ENCODE data around the gene FUBP1. TPM values are rescaled to one million over a fixed set of nuclear protein-coding genes. Genes with fewer than 3 reads are reported as not detected.

FUBP1 gene
- total and polyA plus RNA-seq, 9 of the 15 experiments (the other 6 are each of a cell fraction or from before 2014, with no cell fraction given) = 104 to 294 (median 213) TPM

DNA sequence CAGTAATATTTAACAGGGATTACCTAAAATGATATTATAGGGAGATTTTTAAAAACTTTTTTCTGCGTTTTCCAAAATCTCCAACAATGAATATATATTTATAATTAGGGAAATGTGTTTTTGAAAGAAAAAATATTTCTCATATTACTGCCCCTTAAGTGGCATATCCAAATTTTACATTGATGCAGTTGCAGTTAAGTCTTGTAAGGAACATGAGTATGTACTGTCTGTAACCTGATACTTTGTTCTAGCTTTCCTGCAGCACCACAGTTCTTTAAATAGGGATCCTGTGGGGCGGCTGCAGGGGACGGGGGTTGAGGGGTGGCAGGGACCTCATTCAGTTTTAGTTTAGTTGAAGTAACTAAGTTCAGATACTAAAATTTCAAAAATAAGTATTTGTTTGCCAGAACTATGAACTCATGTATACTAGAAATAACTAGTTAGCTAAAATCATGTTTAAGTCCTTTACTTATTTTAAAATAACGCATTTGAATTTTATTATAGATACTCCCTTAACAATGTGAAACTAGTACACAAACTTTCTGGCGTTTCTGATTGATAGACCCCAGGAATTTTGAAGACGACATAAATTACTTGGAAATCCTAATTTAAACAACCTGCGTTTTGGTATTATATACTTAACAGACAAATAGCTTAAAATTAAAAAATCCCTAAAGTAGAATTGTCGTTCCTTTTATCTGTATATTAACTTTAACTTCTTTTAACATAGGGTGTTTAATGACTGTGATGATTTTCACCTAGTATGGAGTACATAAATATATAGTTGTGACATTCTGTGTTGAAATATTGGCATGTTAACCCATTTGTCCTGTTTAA lies 25.2 kb upstream of the FUBP1 start (continued):
- TF ChIP-seq, protein P1, sequence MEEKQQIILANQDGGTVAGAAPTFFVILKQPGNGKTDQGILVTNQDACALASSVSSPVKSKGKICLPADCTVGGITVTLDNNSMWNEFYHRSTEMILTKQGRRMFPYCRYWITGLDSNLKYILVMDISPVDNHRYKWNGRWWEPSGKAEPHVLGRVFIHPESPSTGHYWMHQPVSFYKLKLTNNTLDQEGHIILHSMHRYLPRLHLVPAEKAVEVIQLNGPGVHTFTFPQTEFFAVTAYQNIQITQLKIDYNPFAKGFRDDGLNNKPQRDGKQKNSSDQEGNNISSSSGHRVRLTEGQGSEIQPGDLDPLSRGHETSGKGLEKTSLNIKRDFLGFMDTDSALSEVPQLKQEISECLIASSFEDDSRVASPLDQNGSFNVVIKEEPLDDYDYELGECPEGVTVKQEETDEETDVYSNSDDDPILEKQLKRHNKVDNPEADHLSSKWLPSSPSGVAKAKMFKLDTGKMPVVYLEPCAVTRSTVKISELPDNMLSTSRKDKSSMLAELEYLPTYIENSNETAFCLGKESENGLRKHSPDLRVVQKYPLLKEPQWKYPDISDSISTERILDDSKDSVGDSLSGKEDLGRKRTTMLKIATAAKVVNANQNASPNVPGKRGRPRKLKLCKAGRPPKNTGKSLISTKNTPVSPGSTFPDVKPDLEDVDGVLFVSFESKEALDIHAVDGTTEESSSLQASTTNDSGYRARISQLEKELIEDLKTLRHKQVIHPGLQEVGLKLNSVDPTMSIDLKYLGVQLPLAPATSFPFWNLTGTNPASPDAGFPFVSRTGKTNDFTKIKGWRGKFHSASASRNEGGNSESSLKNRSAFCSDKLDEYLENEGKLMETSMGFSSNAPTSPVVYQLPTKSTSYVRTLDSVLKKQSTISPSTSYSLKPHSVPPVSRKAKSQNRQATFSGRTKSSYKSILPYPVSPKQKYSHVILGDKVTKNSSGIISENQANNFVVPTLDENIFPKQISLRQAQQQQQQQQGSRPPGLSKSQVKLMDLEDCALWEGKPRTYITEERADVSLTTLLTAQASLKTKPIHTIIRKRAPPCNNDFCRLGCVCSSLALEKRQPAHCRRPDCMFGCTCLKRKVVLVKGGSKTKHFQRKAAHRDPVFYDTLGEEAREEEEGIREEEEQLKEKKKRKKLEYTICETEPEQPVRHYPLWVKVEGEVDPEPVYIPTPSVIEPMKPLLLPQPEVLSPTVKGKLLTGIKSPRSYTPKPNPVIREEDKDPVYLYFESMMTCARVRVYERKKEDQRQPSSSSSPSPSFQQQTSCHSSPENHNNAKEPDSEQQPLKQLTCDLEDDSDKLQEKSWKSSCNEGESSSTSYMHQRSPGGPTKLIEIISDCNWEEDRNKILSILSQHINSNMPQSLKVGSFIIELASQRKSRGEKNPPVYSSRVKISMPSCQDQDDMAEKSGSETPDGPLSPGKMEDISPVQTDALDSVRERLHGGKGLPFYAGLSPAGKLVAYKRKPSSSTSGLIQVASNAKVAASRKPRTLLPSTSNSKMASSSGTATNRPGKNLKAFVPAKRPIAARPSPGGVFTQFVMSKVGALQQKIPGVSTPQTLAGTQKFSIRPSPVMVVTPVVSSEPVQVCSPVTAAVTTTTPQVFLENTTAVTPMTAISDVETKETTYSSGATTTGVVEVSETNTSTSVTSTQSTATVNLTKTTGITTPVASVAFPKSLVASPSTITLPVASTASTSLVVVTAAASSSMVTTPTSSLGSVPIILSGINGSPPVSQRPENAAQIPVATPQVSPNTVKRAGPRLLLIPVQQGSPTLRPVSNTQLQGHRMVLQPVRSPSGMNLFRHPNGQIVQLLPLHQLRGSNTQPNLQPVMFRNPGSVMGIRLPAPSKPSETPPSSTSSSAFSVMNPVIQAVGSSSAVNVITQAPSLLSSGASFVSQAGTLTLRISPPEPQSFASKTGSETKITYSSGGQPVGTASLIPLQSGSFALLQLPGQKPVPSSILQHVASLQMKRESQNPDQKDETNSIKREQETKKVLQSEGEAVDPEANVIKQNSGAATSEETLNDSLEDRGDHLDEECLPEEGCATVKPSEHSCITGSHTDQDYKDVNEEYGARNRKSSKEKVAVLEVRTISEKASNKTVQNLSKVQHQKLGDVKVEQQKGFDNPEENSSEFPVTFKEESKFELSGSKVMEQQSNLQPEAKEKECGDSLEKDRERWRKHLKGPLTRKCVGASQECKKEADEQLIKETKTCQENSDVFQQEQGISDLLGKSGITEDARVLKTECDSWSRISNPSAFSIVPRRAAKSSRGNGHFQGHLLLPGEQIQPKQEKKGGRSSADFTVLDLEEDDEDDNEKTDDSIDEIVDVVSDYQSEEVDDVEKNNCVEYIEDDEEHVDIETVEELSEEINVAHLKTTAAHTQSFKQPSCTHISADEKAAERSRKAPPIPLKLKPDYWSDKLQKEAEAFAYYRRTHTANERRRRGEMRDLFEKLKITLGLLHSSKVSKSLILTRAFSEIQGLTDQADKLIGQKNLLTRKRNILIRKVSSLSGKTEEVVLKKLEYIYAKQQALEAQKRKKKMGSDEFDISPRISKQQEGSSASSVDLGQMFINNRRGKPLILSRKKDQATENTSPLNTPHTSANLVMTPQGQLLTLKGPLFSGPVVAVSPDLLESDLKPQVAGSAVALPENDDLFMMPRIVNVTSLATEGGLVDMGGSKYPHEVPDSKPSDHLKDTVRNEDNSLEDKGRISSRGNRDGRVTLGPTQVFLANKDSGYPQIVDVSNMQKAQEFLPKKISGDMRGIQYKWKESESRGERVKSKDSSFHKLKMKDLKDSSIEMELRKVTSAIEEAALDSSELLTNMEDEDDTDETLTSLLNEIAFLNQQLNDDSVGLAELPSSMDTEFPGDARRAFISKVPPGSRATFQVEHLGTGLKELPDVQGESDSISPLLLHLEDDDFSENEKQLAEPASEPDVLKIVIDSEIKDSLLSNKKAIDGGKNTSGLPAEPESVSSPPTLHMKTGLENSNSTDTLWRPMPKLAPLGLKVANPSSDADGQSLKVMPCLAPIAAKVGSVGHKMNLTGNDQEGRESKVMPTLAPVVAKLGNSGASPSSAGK (IDR thresholded peaks at IDR 0.05) = no peak; the same call in 1 of the 2 replicates
- TF ChIP-seq WHSC1 (IDR thresholded peaks at IDR 0.05; ENCODE audit: low read length) = no peak
- TF ChIP-seq ZNF253 (CRISPR knock-in tag; conservative IDR thresholded peaks at IDR 0.05) = peak; percentile 99
- no peak for TF ChIP-seq TCF3 (CRISPR knock-in tag; IDR thresholded peaks at IDR 0.05)
- TF ChIP-seq, protein P2, sequence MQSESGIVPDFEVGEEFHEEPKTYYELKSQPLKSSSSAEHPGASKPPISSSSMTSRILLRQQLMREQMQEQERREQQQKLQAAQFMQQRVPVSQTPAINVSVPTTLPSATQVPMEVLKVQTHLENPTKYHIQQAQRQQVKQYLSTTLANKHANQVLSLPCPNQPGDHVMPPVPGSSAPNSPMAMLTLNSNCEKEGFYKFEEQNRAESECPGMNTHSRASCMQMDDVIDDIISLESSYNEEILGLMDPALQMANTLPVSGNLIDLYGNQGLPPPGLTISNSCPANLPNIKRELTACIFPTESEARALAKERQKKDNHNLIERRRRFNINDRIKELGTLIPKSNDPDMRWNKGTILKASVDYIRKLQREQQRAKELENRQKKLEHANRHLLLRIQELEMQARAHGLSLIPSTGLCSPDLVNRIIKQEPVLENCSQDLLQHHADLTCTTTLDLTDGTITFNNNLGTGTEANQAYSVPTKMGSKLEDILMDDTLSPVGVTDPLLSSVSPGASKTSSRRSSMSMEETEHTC (IDR thresholded peaks at IDR 0.05) = no peak
- TF ChIP-seq TFAM (CRISPR knock-in tag; conservative IDR thresholded peaks at IDR 0.05) = no peak
- TF ChIP-seq ZNF316 (IDR thresholded peaks at IDR 0.05) = peak; percentile 96
- no peak for TF ChIP-seq BDP1 (IDR thresholded peaks at IDR 0.05; ENCODE audit: insufficient read depth, insufficient read length)
- TF ChIP-seq SIN3A (IDR thresholded peaks at IDR 0.05; ENCODE audit: borderline replicate concordance in 2 of 2, control insufficient read depth in 1 of 2, low read depth in 2 of 2, low read length in 2 of 2) = peak; percentile 74 to 93; a peak in 3 of 4 replicates
- TF ChIP-seq, protein P3, sequence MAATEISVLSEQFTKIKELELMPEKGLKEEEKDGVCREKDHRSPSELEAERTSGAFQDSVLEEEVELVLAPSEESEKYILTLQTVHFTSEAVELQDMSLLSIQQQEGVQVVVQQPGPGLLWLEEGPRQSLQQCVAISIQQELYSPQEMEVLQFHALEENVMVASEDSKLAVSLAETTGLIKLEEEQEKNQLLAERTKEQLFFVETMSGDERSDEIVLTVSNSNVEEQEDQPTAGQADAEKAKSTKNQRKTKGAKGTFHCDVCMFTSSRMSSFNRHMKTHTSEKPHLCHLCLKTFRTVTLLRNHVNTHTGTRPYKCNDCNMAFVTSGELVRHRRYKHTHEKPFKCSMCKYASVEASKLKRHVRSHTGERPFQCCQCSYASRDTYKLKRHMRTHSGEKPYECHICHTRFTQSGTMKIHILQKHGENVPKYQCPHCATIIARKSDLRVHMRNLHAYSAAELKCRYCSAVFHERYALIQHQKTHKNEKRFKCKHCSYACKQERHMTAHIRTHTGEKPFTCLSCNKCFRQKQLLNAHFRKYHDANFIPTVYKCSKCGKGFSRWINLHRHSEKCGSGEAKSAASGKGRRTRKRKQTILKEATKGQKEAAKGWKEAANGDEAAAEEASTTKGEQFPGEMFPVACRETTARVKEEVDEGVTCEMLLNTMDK (IDR thresholded peaks at IDR 0.05; ENCODE audit: borderline replicate concordance, insufficient read depth, low read depth, low read length, poor library complexity, severe bottlenecking) = no peak
- TF ChIP-seq MAFF (IDR thresholded peaks at IDR 0.05; ENCODE audit: low read length) = peak; percentile 64
